Fibroblast of villous mesenchyme (primary cell): Measurements from ENCODE around the gene HOXD13. TPM values are rescaled to one million over a fixed set of nuclear protein-coding genes. Genes with fewer than 3 reads are reported as not detected.

ENCODE experiments used
- DNase-seq: peaks from one replicate; pipeline ENCODE4 v3.0.0-alpha.2; 2010; ENCODE audit warnings: low read depth
- H3K4me3 ChIP-seq: 2 replicates; pipeline ENCODE4 v1.5.1; 2011; ENCODE audit warnings: low read depth, mild to moderate bottlenecking, low read length
- total RNA-seq: library from RNA; depleted of rRNA; stranded (reverse); fragments of >200 nt; gene quantifications from 2 replicates; pipeline ENCODE4 v1.2.3, GENCODE V29; 2012
- TF ChIP-seq, protein P1 (sequence below): IDR thresholded peaks from 2 replicates; pipeline ENCODE4 v1.5.1; 2012; ENCODE audit warnings: low read depth, mild to moderate bottlenecking, low read length; ENCODE audit not compliant: insufficient read depth

Gene HOXD13
- total RNA-seq, 1 donor, result 0.43 TPM

DNA sequence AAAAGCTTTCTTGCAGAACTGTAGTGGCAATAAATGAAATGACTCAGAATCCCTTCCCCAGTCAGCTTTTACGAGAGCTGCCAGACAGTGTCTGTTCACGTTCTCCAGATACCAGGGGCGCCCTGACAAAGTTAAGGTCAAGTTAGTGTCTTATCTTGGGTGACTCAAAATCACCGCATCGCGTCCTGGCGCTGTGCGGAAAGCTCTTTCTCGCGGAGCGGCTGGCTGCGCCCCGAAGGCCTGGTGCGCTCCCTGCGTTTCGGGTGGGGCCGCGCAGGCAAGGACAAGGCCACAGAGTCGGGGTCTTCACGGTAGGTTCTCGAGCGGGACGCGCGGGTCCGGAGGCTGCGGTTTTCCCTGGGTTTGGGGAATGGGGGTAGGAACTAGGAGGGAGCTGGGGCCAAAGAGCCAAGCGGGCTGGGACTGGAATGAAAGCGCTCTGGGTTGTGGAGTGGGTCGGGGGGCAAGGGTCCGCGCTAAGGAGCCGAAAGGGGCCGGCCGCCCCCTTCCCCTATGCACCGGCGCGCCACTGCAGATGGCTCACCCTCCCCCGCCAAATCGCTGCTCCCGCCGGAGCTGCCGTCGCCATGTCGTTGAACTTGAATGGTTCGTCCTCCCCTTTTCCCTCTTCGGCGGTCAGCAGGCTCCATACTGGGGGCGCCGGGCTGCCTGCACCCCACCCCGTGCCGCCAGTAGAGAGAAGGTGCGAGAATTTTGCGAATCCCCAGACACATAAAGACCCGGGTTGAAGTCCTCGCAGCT lies 12.0 kb downstream of the HOXD13 start:
- DNase-seq, result peak; percentile 90
- H3K4me3 ChIP-seq, result peak overlapping the region; percentile 63
- TF ChIP-seq, protein P1, sequence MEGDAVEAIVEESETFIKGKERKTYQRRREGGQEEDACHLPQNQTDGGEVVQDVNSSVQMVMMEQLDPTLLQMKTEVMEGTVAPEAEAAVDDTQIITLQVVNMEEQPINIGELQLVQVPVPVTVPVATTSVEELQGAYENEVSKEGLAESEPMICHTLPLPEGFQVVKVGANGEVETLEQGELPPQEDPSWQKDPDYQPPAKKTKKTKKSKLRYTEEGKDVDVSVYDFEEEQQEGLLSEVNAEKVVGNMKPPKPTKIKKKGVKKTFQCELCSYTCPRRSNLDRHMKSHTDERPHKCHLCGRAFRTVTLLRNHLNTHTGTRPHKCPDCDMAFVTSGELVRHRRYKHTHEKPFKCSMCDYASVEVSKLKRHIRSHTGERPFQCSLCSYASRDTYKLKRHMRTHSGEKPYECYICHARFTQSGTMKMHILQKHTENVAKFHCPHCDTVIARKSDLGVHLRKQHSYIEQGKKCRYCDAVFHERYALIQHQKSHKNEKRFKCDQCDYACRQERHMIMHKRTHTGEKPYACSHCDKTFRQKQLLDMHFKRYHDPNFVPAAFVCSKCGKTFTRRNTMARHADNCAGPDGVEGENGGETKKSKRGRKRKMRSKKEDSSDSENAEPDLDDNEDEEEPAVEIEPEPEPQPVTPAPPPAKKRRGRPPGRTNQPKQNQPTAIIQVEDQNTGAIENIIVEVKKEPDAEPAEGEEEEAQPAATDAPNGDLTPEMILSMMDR, result no peak

DNA sequence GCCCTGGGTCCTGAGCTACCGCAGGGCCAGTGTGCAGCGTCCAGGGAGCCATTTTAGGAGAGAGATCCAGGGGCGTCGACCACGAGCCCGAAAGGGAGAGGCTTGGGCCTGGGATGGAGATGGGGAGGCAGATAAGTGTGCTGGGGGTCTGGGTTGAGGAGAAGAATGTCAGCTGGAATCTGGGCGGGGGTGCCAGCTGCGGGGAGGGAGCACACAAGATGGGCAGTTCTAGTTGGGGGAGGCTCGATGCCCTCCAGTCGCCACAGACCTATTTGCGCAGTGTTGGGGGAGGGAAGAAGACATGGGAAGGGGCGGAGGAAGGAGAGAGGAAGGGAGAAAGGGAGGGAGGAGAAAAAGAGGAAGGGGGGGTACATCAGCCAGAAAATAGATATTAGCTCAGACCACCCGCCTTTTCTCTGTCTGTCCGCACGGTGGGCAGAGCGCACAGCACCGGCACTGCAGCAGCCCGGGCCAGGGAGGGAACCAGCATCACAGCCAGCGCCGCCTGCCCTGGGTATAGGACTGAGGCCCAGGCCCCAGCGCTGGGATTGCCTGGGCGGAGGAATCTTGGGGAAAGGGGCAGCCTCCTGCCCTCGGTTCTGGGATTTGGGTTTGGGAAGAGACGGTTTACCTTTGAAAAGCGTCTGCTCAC lies 12.7 kb downstream of the HOXD13 start:
- peak overlapping the region; percentile 63 for H3K4me3 ChIP-seq
- TF ChIP-seq, protein P1, result no peak
- DNase-seq, result peak; percentile 47

DNA sequence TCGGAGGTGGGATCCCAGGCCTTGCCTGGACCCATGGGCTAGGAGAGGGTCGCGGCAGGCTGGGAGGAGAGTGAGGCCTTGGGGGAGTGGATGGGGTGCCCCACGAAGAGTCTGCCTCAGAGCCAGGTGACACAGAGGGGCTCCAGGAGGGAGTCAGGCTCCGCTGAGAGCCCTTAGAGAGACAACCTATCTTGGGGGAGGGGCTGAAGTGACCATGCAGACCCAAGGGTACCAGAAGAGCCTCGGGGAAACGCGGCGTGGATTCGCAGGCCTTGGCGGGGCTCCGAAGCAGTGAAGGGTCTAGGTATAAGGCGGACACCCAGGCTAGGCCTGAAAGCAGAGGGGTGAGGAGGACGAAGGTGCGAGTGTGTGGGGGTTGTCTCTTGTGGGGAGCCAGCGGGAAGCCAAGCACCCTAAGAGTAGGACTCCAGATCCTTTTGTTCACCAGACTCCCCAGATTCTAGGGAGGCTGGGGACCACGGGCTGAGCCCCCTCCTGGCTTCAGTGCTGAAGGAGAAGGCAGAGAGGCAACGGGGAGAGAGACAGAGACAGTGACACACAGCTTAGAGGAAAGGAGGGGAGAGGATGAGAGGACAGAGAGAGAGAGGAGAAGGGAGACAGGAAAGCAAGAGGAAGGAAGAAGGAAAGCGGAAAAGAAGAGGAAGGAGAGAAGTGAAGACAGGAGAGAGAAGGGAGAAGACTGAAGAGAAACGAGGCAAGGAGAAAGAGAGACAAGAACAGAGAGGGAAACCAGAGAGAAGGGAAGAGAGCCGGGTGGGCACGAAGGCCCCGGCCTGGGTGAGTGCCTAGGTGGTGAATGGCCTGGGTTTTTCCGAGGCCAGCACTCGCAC lies 13.4 kb downstream of the HOXD13 start:
- TF ChIP-seq, protein P1, result no peak
- peak overlapping the region; percentile 63 for H3K4me3 ChIP-seq
- DNase-seq, result peak; percentile 14

DNA sequence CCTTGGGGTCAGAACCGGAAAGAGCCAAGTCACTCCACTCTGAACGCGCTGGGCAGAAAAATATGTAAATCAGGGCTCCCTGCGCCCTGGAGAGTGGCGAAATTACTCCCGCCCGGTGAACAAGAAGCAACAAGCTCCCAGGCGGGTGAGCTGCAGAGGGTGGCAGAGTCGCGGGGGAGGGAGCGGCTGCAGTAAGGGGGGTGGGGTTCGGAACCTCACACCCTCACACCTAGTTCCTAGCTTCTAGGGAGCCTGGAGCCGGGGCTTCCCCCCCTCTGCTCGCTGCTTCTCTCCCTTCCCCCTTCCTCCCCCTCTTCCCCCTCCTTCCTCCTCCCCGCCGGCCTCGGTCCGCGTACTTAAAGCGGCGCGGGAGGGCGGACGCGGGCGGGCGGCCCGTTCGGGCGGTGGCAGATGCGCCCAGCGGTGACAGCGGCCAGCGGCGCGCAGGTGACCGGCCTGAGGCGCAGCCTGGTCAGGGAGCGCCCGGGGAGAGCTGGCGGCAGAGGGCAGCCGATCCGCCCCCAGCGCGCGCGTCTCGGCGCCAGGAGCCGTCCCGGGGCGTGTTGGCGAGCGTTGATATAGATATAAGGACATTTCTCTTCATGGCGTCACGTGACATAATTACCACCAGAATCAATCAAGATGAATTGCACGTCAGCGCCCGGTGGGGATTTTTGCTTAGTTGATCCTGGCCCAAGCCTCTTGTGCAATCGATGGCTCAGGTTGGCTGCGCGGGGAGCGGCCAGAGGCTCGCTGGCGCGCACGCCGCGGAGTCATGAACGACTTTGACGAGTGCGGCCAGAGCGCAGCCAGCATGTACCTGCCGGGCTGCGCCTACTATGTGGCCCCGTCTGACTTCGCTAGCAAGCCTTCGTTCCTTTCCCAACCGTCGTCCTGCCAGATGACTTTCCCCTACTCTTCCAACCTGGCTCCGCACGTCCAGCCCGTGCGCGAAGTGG lies 14.3 kb downstream of the HOXD13 start, which contains the start of gene HOXD11:
Gene HOXD11 (plus strand): TSS at position 700 of the 959 bp plus-strand sequence. CDS start 76 bp downstream, at position 776.
- TF ChIP-seq, protein P1, result no peak
- H3K4me3 ChIP-seq, result peak within 1 kb of the TSS; percentile 63
- peak; percentile 83 for DNase-seq

DNA sequence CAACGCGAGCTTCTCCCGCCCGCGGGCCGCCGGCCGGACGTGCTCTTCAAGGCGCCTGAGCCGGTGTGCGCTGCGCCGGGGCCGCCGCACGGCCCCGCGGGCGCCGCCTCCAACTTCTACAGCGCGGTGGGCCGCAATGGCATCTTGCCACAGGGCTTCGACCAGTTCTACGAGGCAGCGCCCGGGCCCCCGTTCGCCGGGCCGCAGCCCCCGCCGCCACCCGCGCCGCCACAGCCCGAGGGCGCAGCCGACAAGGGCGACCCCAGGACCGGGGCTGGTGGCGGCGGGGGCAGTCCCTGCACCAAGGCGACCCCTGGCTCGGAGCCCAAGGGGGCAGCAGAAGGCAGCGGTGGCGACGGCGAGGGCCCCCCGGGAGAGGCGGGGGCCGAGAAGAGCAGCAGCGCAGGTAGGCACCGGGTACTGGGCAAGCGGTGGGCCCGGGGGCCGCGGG lies 15.2 kb downstream of the HOXD13 start:
- no peak for DNase-seq
- TF ChIP-seq, protein P1, result no peak
- peak overlapping the region; percentile 62 for H3K4me3 ChIP-seq
